Kidney epithelial cell (primary cell): ENCODE data around the gene CRYL1. TPM values are rescaled to one million over a fixed set of nuclear protein-coding genes. Genes with fewer than 3 reads are reported as not detected.

Experiments used
- DNase-seq: peaks from one replicate; pipeline ENCODE4 v3.0.0-alpha.2; 2010; ENCODE audit warnings: low read depth
- H3K27me3 ChIP-seq: 2 replicates; pipeline ENCODE4 v1.6.0; 2011; ENCODE audit warnings: low read length; ENCODE audit not compliant: control insufficient read depth, insufficient read depth
- H3K36me3 ChIP-seq: 2 replicates; pipeline ENCODE4 v1.5.1; 2011; ENCODE audit warnings: low read length; ENCODE audit not compliant: control insufficient read depth, insufficient read depth
- H3K4me3 ChIP-seq: 2 replicates; pipeline ENCODE4 v1.5.1; 2011; ENCODE audit warnings: low read depth, mild to moderate bottlenecking, control low read depth, low read length
- CTCF ChIP-seq: IDR thresholded peaks from 2 replicates; pipeline ENCODE4 v1.5.1; 2011; ENCODE audit warnings: mild to moderate bottlenecking, moderate library complexity, low read length, control low read depth, inconsistent platforms; ENCODE audit not compliant: insufficient read depth, poor library complexity, severe bottlenecking
- total RNA-seq: library from RNA; depleted of rRNA; stranded (reverse); fragments of >200 nt; gene quantifications from 2 replicates; pipeline ENCODE4 v1.2.3, GENCODE V29; 2015

The CRYL1 gene
- total RNA-seq, 1 donor from 2014 or later = 36.4 TPM

GRCh38 chr13:20359335-20359734 lies 166.3 kb downstream of the CRYL1 start:
- Histone ChIP-seq H3K4me3 (no peak overlapping the region), H3K36me3 (no peaks in the 10 kb centered on the region), H3K27me3 (no peaks in the 10 kb centered on the region)
- no peak for TF ChIP-seq CTCF
- DNase-seq = peak; percentile 96

- Histone ChIP-seq H3K4me3 (no peak overlapping the region), H3K27me3 (no peaks in the 10 kb centered on the region), H3K36me3 (no peaks in the 10 kb centered on the region)
- TF ChIP-seq CTCF = no peak
- no peak for DNase-seq
These were observed 167.6 kb downstream of the CRYL1 start for GRCh38 chr13:20358022-20358421.

- no peak for TF ChIP-seq CTCF
- H3K36me3 ChIP-seq = no peaks in the 10 kb centered on the region
- H3K4me3 ChIP-seq = no peak overlapping the region
- H3K27me3 ChIP-seq = no peaks in the 10 kb centered on the region
- no peak for DNase-seq
These were observed 169.2 kb downstream of the CRYL1 start for GRCh38 chr13:20356444-20356843.

- TF ChIP-seq CTCF = no peak
- Histone ChIP-seq H3K27me3 (no peaks in the 10 kb centered on the region), H3K36me3 (no peaks in the 10 kb centered on the region), H3K4me3 (no peak overlapping the region)
- no peak for DNase-seq
These were observed 170.9 kb downstream of the CRYL1 start for GRCh38 chr13:20354722-20355121.

GRCh38 chr13:20353973-20354372 lies 171.7 kb downstream of the CRYL1 start:
- Histone ChIP-seq H3K36me3 (no peaks in the 10 kb centered on the region), H3K27me3 (no peaks in the 10 kb centered on the region), H3K4me3 (no peak overlapping the region)
- TF ChIP-seq CTCF = no peak
- DNase-seq = no peak

Other genes with a start within 250 kb of the CRYL1 start
- 8.1 and 12.2 TPM in 2 replicates for gene IFT88, start 41.3 kb upstream of the CRYL1 start, total RNA-seq
- 0.46 and 0.89 TPM in 2 replicates for gene IL17D, start 177.8 kb upstream of the CRYL1 start, total RNA-seq
- gene EEF1AKMT1, start 248.1 kb upstream of the CRYL1 start, total RNA-seq = 11.4 and 11.9 TPM in 2 replicates